Measurements from ENCODE around the gene SLC47A2. TPM values are rescaled to one million over a fixed set of nuclear protein-coding genes. Genes with fewer than 3 reads are reported as not detected.
A peak's percentile ranks its signal among the peaks of the same experiment; 100 is the strongest.

SLC47A2 gene
- polyA plus RNA-seq, 1 experiment: not detected

DNA sequence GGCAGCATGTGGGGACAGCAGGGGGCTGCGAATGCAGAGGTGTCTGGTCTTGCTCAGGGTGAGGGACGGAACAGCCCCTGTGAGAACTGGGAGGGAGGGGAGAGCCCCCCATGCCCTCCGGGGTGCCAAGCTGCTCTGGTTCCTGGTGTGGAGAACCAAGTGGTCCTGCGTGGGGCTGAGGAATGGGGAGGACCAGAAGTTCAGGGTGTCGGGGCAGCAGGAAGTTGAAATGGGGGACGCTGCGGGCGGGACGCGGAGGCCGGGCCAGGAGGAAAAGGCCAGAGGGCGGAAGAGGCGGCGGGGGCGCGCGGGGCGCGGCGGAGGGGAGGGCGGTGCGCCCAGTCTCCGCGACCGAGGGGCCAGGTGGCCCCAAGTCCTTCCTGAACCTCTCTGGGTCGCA is 28.1 kb upstream of the SLC47A2 start:
- DNase-seq (ENCODE audit: low read depth): no peak
- ChIA-PET POLR2A (no interaction called here), CTCF (interaction anchor here (0.7 to 4.6 kb wide), 14 partner anchors 10 to 403 kb away, joined by 3 to 34 read pairs (median 4); partner anchors contain the start of genes ALDH3A2 and B9D1)
- TF ChIP-seq, protein P1, sequence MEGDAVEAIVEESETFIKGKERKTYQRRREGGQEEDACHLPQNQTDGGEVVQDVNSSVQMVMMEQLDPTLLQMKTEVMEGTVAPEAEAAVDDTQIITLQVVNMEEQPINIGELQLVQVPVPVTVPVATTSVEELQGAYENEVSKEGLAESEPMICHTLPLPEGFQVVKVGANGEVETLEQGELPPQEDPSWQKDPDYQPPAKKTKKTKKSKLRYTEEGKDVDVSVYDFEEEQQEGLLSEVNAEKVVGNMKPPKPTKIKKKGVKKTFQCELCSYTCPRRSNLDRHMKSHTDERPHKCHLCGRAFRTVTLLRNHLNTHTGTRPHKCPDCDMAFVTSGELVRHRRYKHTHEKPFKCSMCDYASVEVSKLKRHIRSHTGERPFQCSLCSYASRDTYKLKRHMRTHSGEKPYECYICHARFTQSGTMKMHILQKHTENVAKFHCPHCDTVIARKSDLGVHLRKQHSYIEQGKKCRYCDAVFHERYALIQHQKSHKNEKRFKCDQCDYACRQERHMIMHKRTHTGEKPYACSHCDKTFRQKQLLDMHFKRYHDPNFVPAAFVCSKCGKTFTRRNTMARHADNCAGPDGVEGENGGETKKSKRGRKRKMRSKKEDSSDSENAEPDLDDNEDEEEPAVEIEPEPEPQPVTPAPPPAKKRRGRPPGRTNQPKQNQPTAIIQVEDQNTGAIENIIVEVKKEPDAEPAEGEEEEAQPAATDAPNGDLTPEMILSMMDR (IDR thresholded peaks at IDR 0.05; ENCODE audit: insufficient read depth, low read depth, low read length): no peak
- H3K27me3 ChIP-seq (ENCODE audit: control insufficient read depth, insufficient read depth, low read length): peaks cover 7% of the 10 kb centered on the region; the same call in 1 of the 2 replicates
- no peaks in the 10 kb centered on the region for H3K36me3 ChIP-seq (ENCODE audit: control insufficient read depth, insufficient read depth, low read length)
- peak overlapping the region; percentile 21 for H3K4me3 ChIP-seq (ENCODE audit: low read depth, low read length)

DNA sequence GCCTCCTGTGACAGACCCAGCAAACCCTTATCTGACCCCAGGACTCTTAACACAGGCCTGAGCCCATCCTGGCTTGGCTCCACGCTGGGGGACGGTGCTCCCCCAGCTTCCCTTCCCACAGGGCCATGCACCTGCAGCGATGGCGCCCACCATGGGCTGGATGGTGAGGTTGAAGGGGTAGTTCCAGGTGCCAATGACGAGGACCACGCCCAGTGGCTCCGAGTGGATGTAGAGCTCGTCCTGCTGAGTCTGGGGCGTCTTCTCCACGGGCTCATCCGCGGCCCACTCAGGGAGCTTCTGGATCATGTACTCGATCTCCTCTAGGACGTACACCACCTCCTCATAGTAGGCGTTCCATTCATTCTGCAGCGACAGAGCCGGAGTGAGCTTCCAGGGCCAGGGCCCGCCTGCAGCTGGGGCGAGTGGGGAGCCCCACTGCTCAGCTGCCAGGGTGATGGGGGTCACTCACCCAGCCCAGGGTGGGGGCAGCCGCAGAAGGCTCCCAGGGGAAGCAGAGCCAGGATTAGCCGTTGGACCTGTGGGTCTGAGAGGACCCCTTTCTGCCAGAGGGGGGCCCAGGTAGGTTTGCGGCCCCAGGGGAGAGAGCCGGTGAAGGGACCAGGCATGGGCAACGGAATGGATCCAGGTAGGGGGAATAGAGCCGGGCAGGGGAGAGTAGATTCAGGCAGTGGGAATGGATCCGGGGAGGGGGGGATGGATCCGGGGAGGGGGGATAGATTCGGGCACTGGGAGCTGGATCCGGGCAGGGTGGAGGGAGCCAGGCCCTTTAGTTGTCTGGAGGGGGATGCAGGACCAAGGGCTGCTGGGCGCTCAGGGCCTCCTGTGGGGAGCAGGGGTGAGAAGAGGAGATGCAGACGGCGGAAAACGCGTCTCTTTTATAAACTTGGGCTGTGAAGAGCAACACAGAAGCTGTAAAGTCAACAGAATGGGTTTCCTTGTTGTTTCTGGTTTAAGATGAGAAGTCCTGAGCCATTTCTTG is 27.0 kb upstream of the SLC47A2 start:
- Histone ChIP-seq H3K36me3 (ENCODE audit: control insufficient read depth, insufficient read depth, low read length) (no peaks in the 10 kb centered on the region), H3K27me3 (ENCODE audit: control insufficient read depth, insufficient read depth, low read length) (peaks cover 3% of the 10 kb centered on the region; the same call in 1 of the 2 replicates), H3K4me3 (ENCODE audit: low read depth, low read length) (no peak overlapping the region)
- no peak for DNase-seq (ENCODE audit: low read depth)
- CTCF ChIA-PET: interaction anchor here (0.7 to 4.6 kb wide), 8 partner anchors 11 to 381 kb away, joined by 4 to 34 read pairs (median 7); partner anchors contain the start of genes ALDH3A2 and B9D1
- TF ChIP-seq, protein P1 (IDR thresholded peaks at IDR 0.05; ENCODE audit: insufficient read depth, low read depth, low read length): no peak
- POLR2A ChIA-PET: no interaction called here

DNA sequence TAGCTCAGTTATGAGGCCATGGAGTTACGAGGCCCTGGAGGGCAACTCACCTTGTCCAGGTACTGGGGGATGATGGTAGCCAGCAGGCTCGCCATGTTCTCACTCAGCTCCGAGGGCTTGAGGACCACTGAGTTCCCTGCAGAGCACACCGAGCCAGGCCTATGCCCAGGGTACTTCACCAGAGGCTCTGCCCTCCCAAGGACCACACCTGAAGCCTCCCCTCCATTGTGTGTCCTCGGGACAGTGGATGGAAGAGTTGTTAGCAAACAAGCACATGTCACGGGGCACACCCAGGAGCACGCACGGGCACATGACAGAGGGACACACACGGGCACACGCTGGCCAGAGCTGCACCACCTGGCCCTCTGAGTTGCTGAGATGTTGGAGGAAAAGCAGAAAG is 26.1 kb upstream of the SLC47A2 start:
- Histone ChIP-seq H3K4me3 (ENCODE audit: low read depth, low read length) (no peak overlapping the region), H3K27me3 (ENCODE audit: control insufficient read depth, insufficient read depth, low read length) (peaks cover 3% of the 10 kb centered on the region; the same call in 1 of the 2 replicates), H3K36me3 (ENCODE audit: control insufficient read depth, insufficient read depth, low read length) (no peaks in the 10 kb centered on the region)
- CTCF ChIA-PET: interaction anchor here (0.7 to 4.6 kb wide), 5 partner anchors 13 to 93 kb away, joined by 4 to 34 read pairs (median 5); partner anchors contain the start of gene ALDH3A2
- TF ChIP-seq, protein P1 (IDR thresholded peaks at IDR 0.05; ENCODE audit: insufficient read depth, low read depth, low read length): no peak
- no peak for DNase-seq (ENCODE audit: low read depth)
- POLR2A ChIA-PET: no interaction called here

DNA sequence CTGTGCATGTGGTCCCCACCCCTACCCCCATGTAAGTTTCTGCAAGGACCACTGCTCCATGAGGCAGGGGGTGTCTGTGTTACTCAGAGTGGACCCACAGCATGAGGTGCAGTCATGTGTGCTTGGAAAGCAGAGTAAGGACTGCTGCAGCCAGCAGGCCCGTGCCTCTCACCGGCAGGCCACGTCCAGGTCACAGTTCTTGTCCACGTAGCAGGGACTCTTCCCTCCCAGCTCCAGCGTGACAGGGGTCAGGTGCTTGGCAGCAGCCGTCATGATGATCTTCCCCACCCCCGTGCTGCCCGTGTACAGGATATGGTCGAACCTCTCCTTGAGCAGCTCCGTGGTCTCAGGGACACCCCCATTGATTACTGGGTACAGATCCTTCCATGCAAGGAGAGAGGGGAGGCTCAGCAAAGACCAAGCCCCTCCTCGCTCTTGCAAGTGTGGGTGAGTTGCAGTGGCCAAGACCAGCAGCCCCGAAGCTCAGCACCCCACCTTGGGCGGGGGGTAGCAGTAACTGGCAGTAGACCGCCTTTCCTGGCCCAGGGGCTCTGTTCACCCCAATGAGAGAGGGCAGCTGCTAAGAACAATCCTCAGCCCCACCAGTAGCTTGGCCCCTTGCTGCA is 25.6 kb upstream of the SLC47A2 start:
- Histone ChIP-seq H3K4me3 (ENCODE audit: low read depth, low read length) (no peak overlapping the region), H3K27me3 (ENCODE audit: control insufficient read depth, insufficient read depth, low read length) (peaks cover 1% of the 10 kb centered on the region; the same call in 1 of the 2 replicates), H3K36me3 (ENCODE audit: control insufficient read depth, insufficient read depth, low read length) (no peaks in the 10 kb centered on the region)
- ChIA-PET CTCF (interaction anchor here (0.7 to 4.6 kb wide), 4 partner anchors 13 to 93 kb away, joined by 3 to 34 read pairs (median 4); partner anchors contain the start of gene ALDH3A2), POLR2A (no interaction called here)
- TF ChIP-seq, protein P1 (IDR thresholded peaks at IDR 0.05; ENCODE audit: insufficient read depth, low read depth, low read length): no peak
- DNase-seq (ENCODE audit: low read depth): no peak

DNA sequence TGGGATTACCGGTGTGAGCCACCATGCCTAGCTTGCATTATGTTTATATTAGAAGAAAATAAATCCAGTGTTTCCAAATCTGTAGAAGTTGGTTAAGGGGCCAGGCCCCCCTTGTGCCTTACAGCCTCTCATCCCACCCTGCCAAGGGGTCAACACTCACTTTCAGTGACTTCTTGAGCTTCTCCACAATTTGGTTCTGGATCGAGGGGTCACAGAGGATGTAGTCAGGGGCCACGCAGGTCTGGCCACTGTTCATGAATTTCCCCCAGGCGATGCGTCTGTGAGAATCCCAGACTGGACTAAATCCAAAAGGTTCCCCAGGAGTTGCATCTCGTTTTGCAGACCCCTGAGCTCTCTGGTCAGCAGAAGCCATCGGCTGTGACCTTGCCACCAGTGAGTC is 24.5 kb upstream of the SLC47A2 start:
- TF ChIP-seq, protein P1 (IDR thresholded peaks at IDR 0.05; ENCODE audit: insufficient read depth, low read depth, low read length): no peak
- no peak for DNase-seq (ENCODE audit: low read depth)
- H3K27me3 ChIP-seq (ENCODE audit: control insufficient read depth, insufficient read depth, low read length): peaks cover 1% of the 10 kb centered on the region; the same call in 1 of the 2 replicates
- POLR2A ChIA-PET: no interaction called here
- CTCF ChIA-PET: interaction anchor here (0.7 to 0.9 kb wide), 2 partner anchors 12 to 23 kb away, joined by 3 read pairs; no protein-coding TSS in a partner anchor
- H3K4me3 ChIP-seq (ENCODE audit: low read depth, low read length): no peak overlapping the region
- H3K36me3 ChIP-seq (ENCODE audit: control insufficient read depth, insufficient read depth, low read length): no peaks in the 10 kb centered on the region
